Erythroblast (primary cell): ENCODE results near the gene RELN.

Source experiments
- GATA1 ChIP-seq: IDR thresholded peaks from 2 replicates; pipeline ENCODE4 v1.6.1; 2011; ENCODE audit warnings: low read depth, mild to moderate bottlenecking, control low read depth, low read length, moderate library complexity
- POLR2A ChIP-seq: IDR thresholded peaks from 2 replicates; pipeline ENCODE4 v1.6.1; 2011; ENCODE audit warnings: mild to moderate bottlenecking, low read length

DNA sequence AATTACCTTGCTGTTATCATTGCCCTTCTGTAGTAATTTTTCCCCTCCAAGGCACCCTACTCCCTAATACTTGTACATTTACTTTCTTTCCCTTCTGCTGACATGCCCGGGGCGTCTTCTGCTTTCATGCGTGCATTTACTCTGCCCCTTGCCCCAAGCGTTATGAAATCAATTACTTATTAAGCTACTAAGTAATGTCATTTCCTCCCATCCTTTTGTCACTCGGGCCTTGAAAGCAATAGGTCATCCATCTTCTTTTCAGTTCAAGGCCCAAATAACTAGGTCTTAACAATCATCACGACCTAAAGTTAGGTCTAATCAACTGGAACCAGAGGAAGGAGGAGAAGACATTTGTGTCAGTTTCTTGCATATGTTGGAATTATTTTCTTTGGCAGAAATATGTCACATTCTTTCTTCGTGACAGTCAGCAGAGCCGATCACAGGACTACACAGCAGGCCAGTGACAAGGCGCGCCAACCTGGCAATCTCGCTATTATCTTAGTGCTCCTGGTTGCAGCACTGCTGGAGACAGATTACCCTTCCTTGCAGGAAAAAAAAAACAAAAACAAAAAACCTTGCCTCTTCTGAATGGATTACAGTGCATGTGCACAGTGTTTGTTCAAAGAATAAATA lies 179.2 kb downstream of the RELN start:
- no peak for TF ChIP-seq POLR2A
- no peak for TF ChIP-seq GATA1
